Mesenchymal stem cell (in vitro differentiated cells and primary cell): Measurements from ENCODE around the gene CD109.

Experiments used
- DNase-seq: peaks from one replicate; pipeline ENCODE4 v3.0.0-alpha.2; 2013
- H2AFZ ChIP-seq: one replicate; pipeline ENCODE4 v1.6.1; 2013; ENCODE audit warnings: low read depth, mild to moderate bottlenecking, control low read depth, inconsistent platforms, low read length, moderate library complexity
- H2AK5ac ChIP-seq: 2 replicates; pipeline ENCODE4 v1.6.1; 2013; ENCODE audit warnings: low read length, moderate library complexity, mild to moderate bottlenecking, inconsistent platforms; ENCODE audit not compliant: severe bottlenecking
- H2BK120ac ChIP-seq: one replicate; pipeline ENCODE4 v1.6.1; 2013; ENCODE audit warnings: low read depth, mild to moderate bottlenecking, inconsistent platforms, low read length, moderate library complexity
- H2BK12ac ChIP-seq, 2 experiments: one replicate each; pipeline ENCODE4 v1.6.1; 2013; ENCODE audit warnings: inconsistent platforms in 2 of 2, low read length in 2 of 2, mild to moderate bottlenecking in 2 of 2, moderate library complexity in 2 of 2, control low read depth in 1 of 2
- H2BK15ac ChIP-seq: one replicate; pipeline ENCODE4 v1.6.1; 2013; ENCODE audit warnings: mild to moderate bottlenecking, low read depth, inconsistent platforms; ENCODE audit not compliant: poor library complexity, severe bottlenecking
- H2BK5ac ChIP-seq: 2 replicates; pipeline ENCODE4 v1.6.1; 2013; ENCODE audit warnings: low read depth, mild to moderate bottlenecking, low read length, control low read depth, inconsistent platforms; ENCODE audit not compliant: poor library complexity, severe bottlenecking
- H3K14ac ChIP-seq, 2 experiments: one replicate each; pipeline ENCODE4 v1.6.1; 2013; ENCODE audit warnings: inconsistent platforms in 2 of 2, low read length in 2 of 2, control low read depth in 1 of 2, mild to moderate bottlenecking in 1 of 2, moderate library complexity in 1 of 2
- H3K18ac ChIP-seq, 2 experiments: one replicate each; pipeline ENCODE4 v1.6.1; 2013; ENCODE audit warnings: inconsistent platforms in 2 of 2, low read length in 2 of 2, control low read depth in 1 of 2, low read depth in 1 of 2, mild to moderate bottlenecking in 1 of 2
- H3K23ac ChIP-seq, 2 experiments: one replicate each; pipeline ENCODE4 v1.6.1; 2013; ENCODE audit warnings: inconsistent platforms in 2 of 2, low read length in 2 of 2, mild to moderate bottlenecking in 2 of 2, moderate library complexity in 2 of 2, control low read depth in 1 of 2
- H3K27ac ChIP-seq: 2 replicates; pipeline ENCODE4 v1.5.1; 2013; ENCODE audit warnings: mild to moderate bottlenecking, moderate library complexity, low read length, control low read depth, inconsistent platforms; ENCODE audit not compliant: poor library complexity, severe bottlenecking
- H3K27me3 ChIP-seq, 2 experiments: 2 replicates each; pipeline versions ENCODE4 v1.6.1 to v1.7.0; 2013; ENCODE audit warnings: low read length in 2 of 2, mild to moderate bottlenecking in 2 of 2, moderate library complexity in 2 of 2, control low read depth in 1 of 2, inconsistent platforms in 1 of 2; ENCODE audit not compliant: control insufficient read depth in 1 of 2, insufficient read depth in 1 of 2
- H3K36me3 ChIP-seq, 2 experiments: 2 replicates each; pipeline versions ENCODE4 v1.6.1 to v1.7.0; 2013; ENCODE audit warnings: low read length in 2 of 2, control low read depth in 1 of 2, inconsistent platforms in 1 of 2, low read depth in 1 of 2, mild to moderate bottlenecking in 1 of 2; ENCODE audit not compliant: insufficient read depth in 2 of 2, control insufficient read depth in 1 of 2
- H3K4ac ChIP-seq, 2 experiments: one replicate each; pipeline ENCODE4 v1.6.1; 2013; ENCODE audit warnings: inconsistent platforms in 2 of 2, low read length in 2 of 2, mild to moderate bottlenecking in 2 of 2, moderate library complexity in 2 of 2, control low read depth in 1 of 2, low read depth in 1 of 2
- H3K4me1 ChIP-seq: 2 replicates; pipeline ENCODE4 v1.6.1; 2013; ENCODE audit warnings: low read depth, low read length, control low read depth; ENCODE audit not compliant: control insufficient read depth, insufficient read depth
- H3K4me2 ChIP-seq: 2 replicates; pipeline ENCODE4 v1.6.1; 2013; ENCODE audit warnings: low read length, mild to moderate bottlenecking, inconsistent platforms; ENCODE audit not compliant: poor library complexity, severe bottlenecking
- H3K4me3 ChIP-seq, 2 experiments: 2 replicates each; pipeline versions ENCODE4 v1.5.1 to v1.7.0; 2013; ENCODE audit warnings: low read length in 2 of 2, mild to moderate bottlenecking in 2 of 2, control low read depth in 1 of 2, low read depth in 1 of 2; ENCODE audit not compliant: insufficient read depth in 1 of 2
- H3K79me1 ChIP-seq: replicated peaks from 2 replicates; pipeline ENCODE4 v1.6.1; 2013; ENCODE audit warnings: mild to moderate bottlenecking, control low read depth, low read length, inconsistent platforms; ENCODE audit not compliant: poor library complexity, severe bottlenecking
- H3K9ac ChIP-seq: 2 replicates; pipeline ENCODE4 v1.7.0; 2013; ENCODE audit warnings: mild to moderate bottlenecking, low read length, moderate library complexity
- H3K9me3 ChIP-seq: 2 replicates; pipeline ENCODE4 v1.7.0; 2013; ENCODE audit warnings: mild to moderate bottlenecking, low read length; ENCODE audit not compliant: control insufficient read depth
- H4K8ac ChIP-seq: one replicate; pipeline ENCODE4 v1.6.1; 2013; ENCODE audit warnings: inconsistent platforms, mild to moderate bottlenecking, low read length, moderate library complexity
- H4K91ac ChIP-seq: one replicate; pipeline ENCODE4 v1.6.1; 2013; ENCODE audit warnings: mild to moderate bottlenecking, low read length, inconsistent platforms
- WGBS: methylation state at CpG from one replicate; pipeline ENCODE4 v1.1.7; 2013; ENCODE audit warnings: mixed read lengths; 5-methylcytosine and 5-hydroxymethylcytosine counted together

CD109 gene

DNA sequence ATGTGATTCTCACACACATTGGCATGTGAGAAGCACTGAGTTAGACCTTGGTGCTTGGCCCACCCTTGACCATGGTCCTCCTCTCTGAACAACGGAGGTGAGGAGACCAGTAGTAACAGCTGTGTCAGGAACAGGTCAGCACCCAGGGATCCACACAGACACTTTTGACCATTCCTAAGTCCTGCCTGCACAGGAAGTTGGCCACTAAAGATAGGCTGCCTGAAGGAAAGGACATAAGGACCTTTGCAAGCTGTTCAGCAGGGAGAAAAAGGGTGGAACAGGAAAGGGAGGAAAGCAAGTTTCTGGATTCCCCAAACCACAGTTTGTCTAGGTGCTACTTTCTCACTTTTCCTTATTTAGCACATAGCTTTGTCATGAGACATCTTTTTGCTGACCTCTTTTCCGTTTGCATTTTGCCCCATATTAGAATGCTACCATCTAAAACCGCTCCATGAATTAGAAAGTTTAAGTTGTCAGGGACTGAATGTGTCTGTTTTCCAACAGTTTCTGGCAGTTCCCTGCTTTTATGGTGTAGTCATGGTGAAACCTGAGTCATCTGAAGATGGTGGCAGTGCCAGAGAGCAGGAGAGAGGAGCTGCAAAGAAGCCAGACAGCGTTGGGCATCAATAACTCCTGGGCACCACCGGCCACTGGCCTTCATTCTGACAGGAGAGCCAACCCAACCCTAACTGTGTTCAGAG is 1.1 kb upstream of the CD109 start:
- peak; percentile 84 for DNase-seq
- no peak overlapping the region for H3K4me2 ChIP-seq
- peaks cover 8% of the 10 kb centered on the region for H3K4me1 ChIP-seq
- H3K36me3 ChIP-seq, result peaks cover 0 to 25% of the 10 kb centered on the region in 2 experiments
- H2BK12ac ChIP-seq, result peak overlapping the region; percentile 69 to 91
- peak overlapping the region; percentile 71 for H4K8ac ChIP-seq
- no peak overlapping the region for H2BK15ac ChIP-seq
- H3K27ac ChIP-seq, result peak overlapping the region; percentile 98
- H3K18ac ChIP-seq, result peak overlapping the region; percentile 65 to 79
- H3K9me3 ChIP-seq, result no peaks in the 10 kb centered on the region
- H3K4ac ChIP-seq, result peak overlapping the region in 1 of 2 experiments; percentile 77
- peak overlapping the region in 1 of 2 experiments; percentile 9 for H3K14ac ChIP-seq
- H3K23ac ChIP-seq, result no peak overlapping the region
- peak overlapping the region; percentile 98 for H3K9ac ChIP-seq
- H2BK5ac ChIP-seq, result no peak overlapping the region
- H4K91ac ChIP-seq, result peak overlapping the region; percentile 70
- H3K79me1 ChIP-seq, result peaks cover 11% of the 10 kb centered on the region
- peak overlapping the region; percentile 13 for H2AK5ac ChIP-seq
- no peaks in the 10 kb centered on the region for H3K27me3 ChIP-seq
- H2AFZ ChIP-seq, result peak overlapping the region; percentile 6
- H2BK120ac ChIP-seq, result peak overlapping the region; percentile 23
- 60% methylated on average over 5 of the region's 5 CpGs for WGBS
- peak overlapping the region in 1 of 2 experiments; percentile 88 for H3K4me3 ChIP-seq

DNA sequence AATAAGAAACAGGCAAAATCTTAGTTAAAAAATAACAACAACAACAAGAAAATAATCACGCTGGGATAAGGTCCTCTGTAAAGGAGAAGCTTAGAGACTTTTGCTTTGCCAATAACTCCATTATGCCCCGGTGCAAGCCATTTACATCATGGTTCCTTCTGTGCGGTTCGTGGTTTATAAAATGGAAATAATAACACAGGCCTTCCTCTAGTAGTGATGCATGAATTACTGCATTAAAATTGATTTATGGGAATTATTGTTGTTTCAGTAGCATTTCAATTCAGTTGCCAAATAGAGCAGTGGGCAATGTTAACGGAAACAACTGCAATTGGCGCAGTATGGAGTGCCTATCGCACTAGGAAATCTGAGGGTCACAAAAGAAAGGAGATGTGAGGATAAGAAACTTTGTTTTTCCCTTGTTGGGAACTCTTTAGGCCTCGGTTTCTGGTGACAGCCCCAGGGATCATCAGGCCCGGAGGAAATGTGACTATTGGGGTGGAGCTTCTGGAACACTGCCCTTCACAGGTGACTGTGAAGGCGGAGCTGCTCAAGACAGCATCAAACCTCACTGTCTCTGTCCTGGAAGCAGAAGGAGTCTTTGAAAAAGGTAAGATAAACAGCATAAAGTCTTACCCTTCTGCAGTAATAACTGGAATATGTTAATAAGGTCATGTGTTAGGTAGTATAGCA is 1.1 kb downstream of the CD109 start:
- no peak overlapping the region for H4K91ac ChIP-seq
- no peak overlapping the region for H2BK12ac ChIP-seq
- H3K4ac ChIP-seq, result peak overlapping the region; percentile 24 to 59
- H2BK120ac ChIP-seq, result peak overlapping the region; percentile 11
- H3K4me1 ChIP-seq, result peaks cover 5% of the 10 kb centered on the region
- no peak overlapping the region for H2AFZ ChIP-seq
- H3K27me3 ChIP-seq, result no peaks in the 10 kb centered on the region
- no peak for DNase-seq
- H3K79me1 ChIP-seq, result peaks cover 14% of the 10 kb centered on the region
- no peak overlapping the region for H3K23ac ChIP-seq
- H3K36me3 ChIP-seq, result peaks cover 0 to 35% of the 10 kb centered on the region in 2 experiments
- H3K4me2 ChIP-seq, result peak overlapping the region; percentile 63
- H2BK15ac ChIP-seq, result no peak overlapping the region
- H3K9ac ChIP-seq, result peak overlapping the region; percentile 98
- H3K18ac ChIP-seq, result peak overlapping the region in 1 of 2 experiments; percentile 21
- H2BK5ac ChIP-seq, result no peak overlapping the region
- H3K9me3 ChIP-seq, result no peaks in the 10 kb centered on the region
- H4K8ac ChIP-seq, result no peak overlapping the region
- H3K14ac ChIP-seq, result no peak overlapping the region
- H3K27ac ChIP-seq, result no peak overlapping the region
- peak overlapping the region; percentile 17 for H2AK5ac ChIP-seq
- 84% methylated on average over 9 of the region's 10 CpGs for WGBS
- H3K4me3 ChIP-seq, result peak overlapping the region in 1 of 2 experiments; percentile 88

DNA sequence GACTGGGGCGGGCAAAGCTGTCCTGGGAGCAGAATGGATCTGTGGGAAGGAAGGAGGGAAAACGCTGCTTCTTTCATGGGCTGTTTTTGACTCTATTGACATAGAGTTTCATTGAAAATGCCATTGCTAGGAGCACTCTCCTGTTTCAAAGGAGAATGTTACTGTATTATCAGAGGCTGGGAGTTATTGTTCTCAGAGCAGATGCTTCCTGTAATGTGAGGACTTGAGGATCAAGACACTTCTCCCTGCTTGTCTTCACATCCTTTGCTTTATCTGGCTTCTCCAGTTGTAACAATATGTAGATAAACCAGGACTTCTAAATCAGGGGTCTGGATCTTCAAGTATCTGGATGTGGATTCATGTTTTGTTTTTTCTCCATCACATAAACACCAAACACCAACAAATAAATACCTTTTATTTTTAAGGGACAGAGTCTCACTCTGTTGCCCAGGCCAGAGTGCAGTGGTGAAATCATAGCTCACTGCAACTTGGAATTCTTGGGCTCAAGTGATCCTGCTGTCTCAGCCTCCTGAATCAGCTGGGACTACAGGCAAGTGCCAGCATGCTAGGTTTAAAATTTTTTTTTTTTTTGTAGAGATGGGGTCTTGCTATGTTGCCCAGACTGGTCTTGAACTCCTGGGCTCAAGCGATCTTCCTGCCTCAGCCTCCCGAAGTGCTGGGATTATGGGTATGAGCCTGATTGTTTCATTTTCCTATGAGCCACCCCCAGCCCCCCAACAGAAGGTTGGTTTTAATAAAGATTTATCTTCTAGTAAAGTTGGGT is 3.9 kb downstream of the CD109 start:
- Histone ChIP-seq H4K8ac (no peak overlapping the region), H2BK5ac (no peak overlapping the region), H3K79me1 (peaks cover 13% of the 10 kb centered on the region), H3K4me3 (no peak overlapping the region), H2BK15ac (no peak overlapping the region), H3K23ac (no peak overlapping the region), H3K4me1 (peaks cover 2% of the 10 kb centered on the region), H2BK120ac (no peak overlapping the region), H3K27ac (no peak overlapping the region), H2AFZ (no peak overlapping the region), H3K9ac (peak overlapping the region; percentile 68), H3K27me3 (no peaks in the 10 kb centered on the region), H3K14ac (no peak overlapping the region), H3K9me3 (no peaks in the 10 kb centered on the region), H3K4me2 (no peak overlapping the region), H2BK12ac (no peak overlapping the region), H3K36me3 (peaks cover 0 to 41% of the 10 kb centered on the region in 2 experiments), H2AK5ac (no peak overlapping the region), H3K18ac (no peak overlapping the region), H3K4ac (peak overlapping the region in 1 of 2 experiments; percentile 13), H4K91ac (no peak overlapping the region)
- DNase-seq, result no peak
- 92% methylated on average over 2 of the region's 4 CpGs for WGBS

DNA sequence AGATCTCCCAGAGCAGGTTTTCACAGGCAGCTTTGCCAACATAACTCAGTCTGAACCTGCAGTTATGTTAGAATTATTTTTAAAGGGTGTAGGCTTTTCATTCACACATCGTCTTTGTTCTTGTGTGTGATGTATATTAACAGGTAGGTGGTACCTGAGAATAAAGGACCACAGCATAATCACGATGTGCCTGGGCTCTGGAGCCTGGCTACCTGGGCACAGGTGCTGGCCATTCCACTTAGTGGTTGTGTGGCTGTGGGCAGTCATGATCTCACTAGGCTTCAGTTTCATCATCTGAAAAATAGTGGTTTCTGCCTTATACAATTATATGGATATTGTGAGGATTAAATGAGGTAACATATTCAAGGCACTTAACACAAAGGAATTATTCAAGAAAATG is 6.4 kb downstream of the CD109 start:
- 100% methylated on average over 2 of the region's 2 CpGs for WGBS
- Histone ChIP-seq H3K27ac (no peak overlapping the region), H4K8ac (no peak overlapping the region), H3K4me1 (peaks cover 1% of the 10 kb centered on the region), H3K9ac (no peak overlapping the region), H2BK12ac (no peak overlapping the region), H3K4me2 (no peak overlapping the region), H3K36me3 (peaks cover 0 to 64% of the 10 kb centered on the region in 2 experiments), H2BK5ac (no peak overlapping the region), H2BK15ac (no peak overlapping the region), H2AK5ac (no peak overlapping the region), H2AFZ (no peak overlapping the region), H3K79me1 (peaks cover 25% of the 10 kb centered on the region), H2BK120ac (no peak overlapping the region), H3K4ac (no peak overlapping the region), H3K4me3 (no peak overlapping the region), H4K91ac (no peak overlapping the region), H3K9me3 (no peaks in the 10 kb centered on the region), H3K23ac (no peak overlapping the region), H3K14ac (no peak overlapping the region), H3K27me3 (no peaks in the 10 kb centered on the region), H3K18ac (no peak overlapping the region)
- DNase-seq, result no peak
